ENCODE data around the gene CDK2AP2.

The CDK2AP2 gene

GRCh38 chr11:67498544-67498972 lies 9.4 kb downstream of the CDK2AP2 start:
- TF ChIP-seq ESRRG (CRISPR knock-in tag; IDR thresholded peaks at IDR 0.05) = no peak
- no peak for TF ChIP-seq TOX (CRISPR knock-in tag; IDR thresholded peaks at IDR 0.05; ENCODE audit: borderline replicate concordance)
- no peak for TF ChIP-seq ISL1 (CRISPR knock-in tag; IDR thresholded peaks at IDR 0.05)
- TF ChIP-seq PATZ1 (CRISPR knock-in tag; IDR thresholded peaks at IDR 0.05; ENCODE audit: borderline replicate concordance) = no peak
- TF ChIP-seq TSHZ2 (CRISPR knock-in tag; IDR thresholded peaks at IDR 0.05) = no peak
- no peak for TF ChIP-seq CSRNP3 (CRISPR knock-in tag; IDR thresholded peaks at IDR 0.05)
- no peak for TF ChIP-seq OSR1 (CRISPR knock-in tag; IDR thresholded peaks at IDR 0.05)
- TF ChIP-seq CREB5 (CRISPR knock-in tag; IDR thresholded peaks at IDR 0.05; ENCODE audit: low read depth) = no peak
- no peak for TF ChIP-seq POU6F1 (CRISPR knock-in tag; IDR thresholded peaks at IDR 0.05; ENCODE audit: borderline replicate concordance, low read depth)
- ATAC-seq = no peak

- no peak for ATAC-seq
- TF ChIP-seq POU6F1 (CRISPR knock-in tag; IDR thresholded peaks at IDR 0.05; ENCODE audit: borderline replicate concordance, low read depth) = no peak
- TF ChIP-seq TOX (CRISPR knock-in tag; IDR thresholded peaks at IDR 0.05; ENCODE audit: borderline replicate concordance) = no peak
- TF ChIP-seq ZNF8 (CRISPR knock-in tag; IDR thresholded peaks at IDR 0.05) = no peak
- no peak for TF ChIP-seq ZFP30 (CRISPR knock-in tag; IDR thresholded peaks at IDR 0.05)
- no peak for TF ChIP-seq TSHZ2 (CRISPR knock-in tag; IDR thresholded peaks at IDR 0.05)
Measured at GRCh38 chr11:67497656-67498291, 10.2 kb downstream of the CDK2AP2 start.

GRCh38 chr11:67496113-67496512 lies 11.8 kb downstream of the CDK2AP2 start:
- TF ChIP-seq CSDC2 (CRISPR knock-in tag; IDR thresholded peaks at IDR 0.05) = no peak
- no peak for TF ChIP-seq TSHZ2 (CRISPR knock-in tag; IDR thresholded peaks at IDR 0.05)
- no peak for TF ChIP-seq SNAI2 (CRISPR knock-in tag; IDR thresholded peaks at IDR 0.05)
- no peak for TF ChIP-seq CREB5 (CRISPR knock-in tag; IDR thresholded peaks at IDR 0.05; ENCODE audit: low read depth)
- TF ChIP-seq ARNTL (CRISPR knock-in tag; IDR thresholded peaks at IDR 0.05; ENCODE audit: borderline replicate concordance, low read depth) = no peak
- TF ChIP-seq TCF4 (CRISPR knock-in tag; IDR thresholded peaks at IDR 0.05; ENCODE audit: borderline replicate concordance) = no peak
- TF ChIP-seq ZFP3 (CRISPR knock-in tag; IDR thresholded peaks at IDR 0.05) = no peak
- TF ChIP-seq PPARA (CRISPR knock-in tag; IDR thresholded peaks at IDR 0.05; ENCODE audit: borderline replicate concordance) = no peak
- no peak for ATAC-seq

Data from SK-N-SH treated with all-trans-retinoic acid at 6 μM for 48 hours (cell line).